Liver (tissue), 3 donors: ENCODE data around the gene ELL.

Experiments
- CTCF ChIP-seq: fragments of 150-350 bp; IDR thresholded peaks from 2 replicates; pipeline ENCODE4 v1.5.1; 2017; ENCODE audit warnings: improper control_type of control experiment, low read depth, low read length; ENCODE audit not compliant: missing input control
- REST ChIP-seq: IDR thresholded peaks from 2 replicates; pipeline ENCODE4 v1.6.1; 2016; ENCODE audit warnings: antibody characterized with exemption, mild to moderate bottlenecking
- RXRA ChIP-seq, 2 donors: IDR thresholded peaks; 2 replicates each; pipeline ENCODE4 v1.6.1; 2017 to 2018; ENCODE audit warnings: antibody characterized with exemption in 2 of 2, mild to moderate bottlenecking in 1 of 2
- TAF1 ChIP-seq: conservative IDR thresholded peaks from 2 replicates; pipeline ENCODE4 v1.6.1; 2016; ENCODE audit warnings: antibody characterized with exemption, mild to moderate bottlenecking
- donor health status: healthy.
- donor health status: healthy.

GRCh38 chr19:18443831-18444230, 78.0 kb downstream of the ELL start:
- TF ChIP-seq CTCF (no peak), REST (no peak), RXRA (IDR thresholded peaks at IDR 0.05) (no peak), TAF1 (no peak)
